Measurements from ENCODE around the gene RAB36. TPM values are rescaled to one million over a fixed set of nuclear protein-coding genes. Genes with fewer than 3 reads are reported as not detected.

RAB36 gene
- total RNA-seq, 1 experiment from 2014 or later, result 1.4 TPM

GRCh38 chr22:23097412-23098229 is 47.7 kb upstream of the RAB36 start:
- H4K5ac ChIP-seq (ENCODE audit: insufficient read length, low read depth, low read length), result no peak overlapping the region
- H3K18ac ChIP-seq (ENCODE audit: insufficient read length, low read depth, low read length), result no peak overlapping the region
- Mint-ChIP-seq H3K27me3 (ENCODE audit: low read depth) (peaks cover 2% of the 10 kb centered on the region), H3K4me1 (peaks cover 0 to 9% of the 10 kb centered on the region in 2 experiments; a peak in 2 of 4 replicates), H3K4me3 (no peak overlapping the region), H3K36me3 (ENCODE audit: insufficient read depth in 1 of 3, low read depth in 3 of 3) (peaks cover 0 to 13% (median 4%) of the 10 kb centered on the region in 3 experiments; a peak in 3 of 7 replicates), H3K9me3 (no peaks in the 10 kb centered on the region), H3K27ac (peak overlapping the region in 2 of 3 experiments; percentile 72 to 73; a peak in 2 of 7 replicates)
- no peak for DNase-seq
- no peak overlapping the region for H3T11ph ChIP-seq (ENCODE audit: low read length)
- H3K9me3 ChIP-seq (ENCODE audit: control insufficient read depth, low read depth, low read length), result no peaks in the 10 kb centered on the region
- H4K91ac ChIP-seq (ENCODE audit: insufficient read length, low read depth, low read length), result no peak overlapping the region
- H3K27me3 ChIP-seq (ENCODE audit: insufficient read depth, low read length), result no peaks in the 10 kb centered on the region
- H3K56ac ChIP-seq (ENCODE audit: insufficient read length, low read depth, low read length), result no peak overlapping the region
- no peak for TF ChIP-seq CTCF (conservative IDR thresholded peaks at IDR 0.05)
- H4K20me1 ChIP-seq (ENCODE audit: control insufficient read depth, insufficient read depth, insufficient read length), result peaks cover 3% of the 10 kb centered on the region
- H2AFZ ChIP-seq (ENCODE audit: low read length), result no peak overlapping the region
- no peak overlapping the region for H2BK5ac ChIP-seq (ENCODE audit: insufficient read length, low read length)
- no peak overlapping the region for H3K4me2 ChIP-seq (ENCODE audit: insufficient read depth, insufficient read length, low read length)
- H2BK20ac ChIP-seq (ENCODE audit: low read depth, low read length, poor library complexity, severe bottlenecking), result no peak overlapping the region
- H2BK12ac ChIP-seq (ENCODE audit: insufficient read length, low read depth, low read length), result no peak overlapping the region
- no peak overlapping the region for H2BK15ac ChIP-seq (ENCODE audit: low read depth, low read length)
- H3K4ac ChIP-seq (ENCODE audit: low read depth, low read length), result no peak overlapping the region
- no peak overlapping the region for H3K27ac ChIP-seq (ENCODE audit: insufficient read length, low read depth, low read length)
- H2BK120ac ChIP-seq (ENCODE audit: low read depth, low read length, poor library complexity, severe bottlenecking), result no peak overlapping the region
- H3K23me2 ChIP-seq (ENCODE audit: insufficient read length, low read depth, low read length, poor library complexity, severe bottlenecking), result no peaks in the 10 kb centered on the region
- no peaks in the 10 kb centered on the region for H3K79me1 ChIP-seq (ENCODE audit: insufficient read depth, low read depth, low read length, poor library complexity, severe bottlenecking)
- no peak overlapping the region for H3K23ac ChIP-seq (ENCODE audit: insufficient read length, low read depth, low read length)
- no CpG with 5 or more reads among the region's 16 CpGs for WGBS (ENCODE audit: extremely low coverage, insufficient read length, low lambda C conversion rate)
- no peaks in the 10 kb centered on the region for H3K79me2 ChIP-seq (ENCODE audit: insufficient read depth, low read length)
- H2AK5ac ChIP-seq (ENCODE audit: insufficient read length, low read length), result no peak overlapping the region
- no peak overlapping the region for H3K9ac ChIP-seq (ENCODE audit: extremely low read depth, insufficient read length, low read length)
- H3K14ac ChIP-seq (ENCODE audit: insufficient read depth, low read length), result no peak overlapping the region
- no peak overlapping the region for H4K8ac ChIP-seq (replicated peaks; ENCODE audit: insufficient read length, low read depth, low read length)
- H3K4me1 ChIP-seq (ENCODE audit: insufficient read depth, low read length), result no peaks in the 10 kb centered on the region
